Eye (tissue), 1 donor: Measurements from ENCODE around the gene PSAP.
"Not testable (repeated sequence)": the region's sequence is repeated elsewhere in the genome, so short reads cannot be mapped to it uniquely, and the experiment has no call there.

Experiments used
- DNase-seq: peaks from one replicate; pipeline ENCODE4 v3.0.0-alpha.2; 2015

The PSAP gene

DNA sequence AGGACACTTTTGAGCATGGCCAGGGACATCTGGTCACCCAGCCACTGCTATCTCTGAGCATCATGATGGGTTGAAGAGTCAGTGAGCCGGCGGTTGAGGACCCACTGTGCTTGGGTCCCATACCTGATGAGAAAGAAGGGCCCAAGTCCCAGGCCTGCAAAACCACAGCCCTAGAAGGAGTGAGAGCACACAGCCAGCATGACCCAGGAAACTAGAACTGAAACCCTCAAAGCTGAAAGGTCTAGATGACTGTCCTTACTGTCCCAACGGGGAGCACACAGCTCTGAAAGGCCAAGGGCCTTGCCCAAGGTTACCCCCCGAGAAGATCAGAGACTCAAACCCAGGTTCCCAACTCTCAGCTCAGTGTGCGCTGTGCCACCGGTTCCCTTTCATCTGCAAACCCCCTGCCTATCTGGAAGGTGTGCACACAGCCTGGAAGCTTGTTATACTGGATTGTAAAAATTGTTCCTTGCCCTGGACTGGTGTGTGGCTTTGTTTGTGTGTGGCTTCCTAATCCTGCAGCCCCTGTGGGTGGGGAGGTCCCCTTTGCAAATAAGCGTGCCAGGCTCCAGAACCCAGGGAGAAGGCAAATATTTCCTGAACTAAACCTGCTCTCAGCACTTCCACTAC, 22.6 kb upstream of the PSAP start:
- DNase-seq, result no peak

DNA sequence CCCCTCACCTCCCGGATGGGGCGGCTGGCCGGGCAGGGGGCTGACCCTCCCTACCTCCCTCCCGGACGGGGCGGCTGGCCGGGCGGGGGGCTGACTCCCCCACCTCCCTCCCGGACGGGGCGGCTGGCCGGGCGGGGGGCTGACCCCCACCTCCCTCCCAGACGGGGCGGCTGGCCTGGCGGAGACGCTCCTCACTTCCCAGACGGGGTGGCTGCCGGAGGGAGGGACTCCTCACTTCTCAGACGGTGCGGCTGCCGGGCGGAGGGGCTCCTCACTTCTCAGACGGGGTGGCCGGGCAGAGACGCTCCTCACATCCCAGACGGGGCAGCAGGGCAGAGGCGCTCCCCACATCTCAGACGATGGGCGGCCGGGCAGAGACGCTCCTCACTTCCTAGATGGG, 18.6 kb upstream of the PSAP start:
- DNase-seq, result not testable (repeated sequence)

DNA sequence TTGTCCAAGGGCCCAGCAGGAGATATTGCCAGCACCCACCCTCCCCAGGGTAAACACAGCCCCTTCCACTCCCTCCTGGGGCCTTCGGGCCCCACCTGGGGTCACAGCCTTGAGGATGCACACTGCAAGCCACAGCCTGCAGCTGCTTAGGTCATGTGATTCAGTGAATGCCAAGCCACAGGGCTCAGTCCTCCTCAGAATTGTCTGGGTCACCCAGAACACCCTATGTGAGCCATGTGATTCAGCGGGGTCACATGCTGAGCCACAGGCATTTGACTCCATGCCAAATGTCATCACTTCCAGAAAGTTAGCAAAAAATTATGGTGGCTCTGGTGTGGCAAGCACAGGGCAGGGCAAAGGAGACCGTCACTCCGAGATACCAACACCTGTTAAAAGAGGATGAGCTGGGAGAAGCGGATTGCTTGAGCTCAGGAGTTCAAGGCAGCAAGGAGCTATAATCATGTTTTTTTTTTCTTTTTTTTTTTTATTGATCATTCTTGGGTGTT, 17.2 kb upstream of the PSAP start:
- DNase-seq, result no peak

DNA sequence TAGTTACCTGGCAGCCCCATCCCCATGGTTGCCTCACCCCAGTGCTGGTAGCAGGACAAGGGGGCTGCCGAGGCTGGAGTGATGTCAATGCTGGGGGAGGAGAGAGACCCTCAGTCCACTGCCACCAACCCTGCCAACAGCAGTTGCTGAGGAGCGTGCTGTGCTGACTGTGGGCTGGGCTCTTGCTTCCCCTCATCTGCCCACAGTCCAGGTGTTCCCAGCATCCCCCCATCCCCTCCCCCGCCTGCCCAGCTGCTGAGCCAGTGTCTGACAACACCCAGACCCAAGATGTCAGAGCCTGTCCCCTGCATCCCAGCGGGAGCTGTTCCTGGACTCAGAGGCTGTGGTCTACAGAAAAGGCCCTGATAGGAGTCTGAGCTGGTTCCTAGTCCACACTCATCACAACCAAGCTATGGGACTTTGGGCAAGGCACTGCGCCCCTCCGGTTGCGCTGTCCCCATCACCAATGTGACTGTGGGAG, 14.6 kb upstream of the PSAP start:
- DNase-seq, result no peak

DNA sequence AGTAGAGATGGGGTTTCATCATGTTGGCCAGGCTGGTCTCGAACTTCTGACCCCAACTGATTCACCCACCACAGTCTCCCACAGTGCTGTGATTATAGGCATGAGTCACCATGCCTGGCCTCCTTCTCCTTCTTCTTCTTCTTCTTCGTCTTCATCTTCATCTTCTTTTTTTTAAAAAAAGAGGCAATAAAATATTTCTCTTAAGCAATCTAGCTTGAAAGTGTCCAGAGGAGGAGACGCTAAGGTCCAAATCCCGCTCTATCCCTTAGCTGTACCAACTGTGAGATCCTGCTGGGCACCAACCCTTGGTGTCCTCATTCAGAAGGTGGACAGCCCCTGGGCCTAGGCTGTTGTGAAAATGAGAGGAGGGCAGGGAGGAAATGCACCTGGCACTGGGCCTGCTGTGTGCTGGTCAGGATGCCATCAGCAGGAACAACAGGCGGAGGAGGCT, 13.9 kb upstream of the PSAP start:
- DNase-seq, result no peak

DNA sequence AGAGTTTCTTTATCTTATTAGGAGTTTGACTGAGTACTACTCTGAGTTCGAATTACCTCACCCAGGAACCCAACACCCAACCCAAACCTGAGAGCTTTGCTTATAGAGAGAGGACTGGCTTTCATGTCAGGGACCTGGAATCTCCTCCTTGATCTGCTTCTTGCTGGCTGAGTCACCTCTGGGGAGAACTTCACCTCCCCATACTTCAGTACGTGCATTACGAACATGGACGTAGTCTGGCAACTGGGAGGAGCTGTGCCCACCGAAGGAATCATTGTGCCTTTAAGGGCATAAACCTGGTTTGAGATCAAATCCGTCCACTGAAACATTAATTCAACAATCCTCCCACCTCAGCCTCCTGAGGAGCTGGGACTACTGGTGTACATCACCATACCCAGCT, 12.2 kb upstream of the PSAP start:
- DNase-seq, result no peak

DNA sequence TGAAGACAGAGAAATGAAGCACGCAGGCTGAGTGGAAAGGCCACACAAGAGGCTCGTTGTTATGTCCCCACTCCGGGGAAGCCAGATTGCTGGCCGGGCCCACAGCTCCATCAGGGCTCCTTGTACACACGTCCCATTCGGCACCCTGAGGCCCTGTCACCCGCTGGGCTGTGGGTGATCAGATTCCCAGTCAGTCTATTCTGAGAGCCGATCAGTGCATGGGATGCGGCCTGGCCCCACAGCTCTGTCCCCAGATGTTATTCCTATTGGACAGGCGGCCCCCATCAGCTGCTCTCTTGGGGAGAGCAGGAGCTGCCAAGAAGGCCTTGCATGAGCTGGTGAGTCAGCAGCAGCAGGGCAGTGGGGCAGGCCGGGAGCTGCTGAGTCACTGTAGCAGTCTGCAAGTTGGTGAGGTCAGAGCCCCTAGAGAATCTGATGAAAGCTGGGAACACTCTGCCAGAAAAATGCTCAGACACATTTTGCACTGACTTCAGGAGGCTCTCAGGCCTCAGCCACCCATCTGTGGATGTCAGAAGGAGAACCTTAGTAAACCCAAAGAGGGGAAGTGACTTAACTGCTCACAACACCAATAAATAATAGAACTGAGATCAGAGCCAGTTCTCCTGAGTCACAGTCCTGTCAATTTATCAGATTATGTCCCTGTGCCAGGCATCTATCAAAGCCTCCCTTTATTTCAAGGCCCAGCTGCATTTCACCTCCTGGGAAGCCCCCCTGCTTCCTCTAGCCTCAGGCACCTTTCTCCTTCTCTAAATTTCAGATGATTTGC, 9.4 kb upstream of the PSAP start:
- DNase-seq, result peak; percentile 90

DNA sequence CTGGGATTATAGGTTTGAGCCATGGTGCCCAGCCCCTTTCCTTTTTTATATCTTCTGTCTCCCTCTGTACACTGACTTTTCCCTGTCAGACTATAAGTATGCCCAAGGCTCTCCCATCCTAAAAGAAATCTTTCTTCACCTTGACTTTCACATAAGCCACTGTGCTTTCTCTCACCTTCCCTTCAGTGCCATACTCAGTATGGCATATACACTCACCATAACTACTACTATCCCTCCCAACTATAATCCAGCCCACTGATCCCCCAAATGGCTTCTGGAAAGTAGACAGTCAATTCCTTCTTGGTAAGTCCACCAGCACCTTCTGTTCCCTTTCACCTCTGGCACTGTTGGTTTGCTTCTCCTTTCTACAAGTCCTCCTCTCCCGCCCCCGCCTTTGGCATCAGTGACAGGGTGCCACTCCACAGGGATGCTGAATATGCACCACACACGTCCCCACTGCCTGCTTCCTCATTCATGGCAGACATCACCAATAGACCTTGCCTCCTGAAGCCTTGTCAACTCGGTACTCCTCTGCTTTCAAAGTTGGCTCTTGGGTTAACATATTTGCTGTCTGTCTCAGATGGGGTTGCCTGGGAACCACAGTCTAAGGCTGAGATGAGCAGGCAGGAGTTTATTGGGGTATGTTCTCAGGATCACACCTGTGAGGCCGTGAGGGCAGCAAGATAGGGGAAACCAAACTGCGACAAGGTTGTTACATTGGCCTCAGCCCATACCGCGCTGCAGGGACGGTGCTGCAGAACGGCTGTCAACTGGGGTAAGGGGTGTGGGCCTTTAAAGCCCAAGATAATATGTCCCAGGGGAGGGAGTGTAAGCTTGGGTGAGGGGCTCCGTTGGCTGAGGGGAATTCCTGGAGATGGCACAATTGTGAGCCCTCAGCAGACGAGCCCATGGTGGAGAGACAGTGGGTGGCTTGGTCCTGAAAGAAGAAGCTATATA, 7.2 kb upstream of the PSAP start:
- no peak for DNase-seq

DNA sequence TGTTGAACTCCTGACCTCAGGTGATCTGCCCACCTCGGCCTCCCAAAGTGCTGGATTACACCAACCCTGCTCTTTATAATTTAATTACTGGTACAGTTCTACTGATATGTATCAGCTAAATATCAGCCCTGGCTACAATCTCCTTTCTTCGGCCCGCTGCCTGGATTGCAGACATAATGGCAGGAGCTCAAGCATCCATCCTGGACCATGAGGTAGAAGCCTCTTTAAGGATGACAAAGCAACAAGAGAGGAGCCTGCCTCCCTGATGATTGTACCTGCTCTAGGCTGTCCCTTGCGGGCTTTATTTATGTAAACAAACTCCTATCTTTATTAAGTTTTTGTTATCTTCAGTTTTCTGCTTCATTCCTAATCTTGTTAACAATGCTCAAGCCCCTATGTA, 5.6 kb upstream of the PSAP start:
- no peak for DNase-seq

DNA sequence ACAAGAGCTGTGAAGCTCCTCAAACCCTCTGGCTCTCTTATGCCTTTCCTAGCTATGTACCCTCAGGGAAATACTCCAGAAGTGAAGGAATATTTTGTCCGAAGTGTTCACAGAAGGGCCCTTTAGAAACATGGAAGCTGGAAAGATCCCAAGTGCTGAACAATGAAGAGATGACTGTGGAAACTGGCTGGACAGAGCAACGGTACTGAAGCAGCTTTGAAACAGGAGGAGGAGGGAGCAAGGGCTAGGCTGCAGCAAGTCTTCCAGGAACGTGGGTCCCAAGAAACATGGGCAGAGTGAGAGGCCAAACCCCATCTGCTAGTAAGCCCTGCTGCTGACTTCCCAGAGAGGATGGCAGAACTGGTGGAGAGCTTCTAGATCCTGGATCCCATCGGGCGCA, 3.0 kb upstream of the PSAP start:
- no peak for DNase-seq

DNA sequence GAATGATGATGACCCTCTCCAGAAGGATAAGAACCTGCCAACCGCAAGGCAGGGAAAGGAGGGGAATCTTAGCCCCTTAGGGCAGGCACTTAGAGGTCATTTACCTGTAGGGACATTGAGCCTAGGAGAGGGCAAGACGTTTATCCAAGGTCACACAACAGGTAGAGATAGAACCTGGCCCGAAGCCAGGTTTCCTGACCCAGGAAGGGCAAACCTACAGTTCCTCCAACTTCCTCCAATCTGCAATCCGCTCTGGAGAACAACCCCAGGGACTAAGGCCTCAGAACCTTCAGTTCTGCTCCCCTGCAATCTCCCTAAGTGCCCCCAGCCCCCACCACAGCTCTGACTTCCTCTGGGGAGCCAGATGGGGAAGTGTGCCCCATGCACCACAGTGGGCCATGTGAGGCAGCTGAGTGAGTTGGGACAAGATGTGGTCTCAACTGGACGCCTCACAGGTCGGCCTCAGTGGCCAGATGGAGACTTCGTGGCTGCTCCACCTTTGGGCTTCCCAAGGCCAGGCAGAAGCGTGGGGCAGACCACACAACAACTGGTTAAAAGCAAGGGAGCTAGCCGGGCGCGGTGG, 1.4 kb upstream of the PSAP start:
- DNase-seq, result no peak

DNA sequence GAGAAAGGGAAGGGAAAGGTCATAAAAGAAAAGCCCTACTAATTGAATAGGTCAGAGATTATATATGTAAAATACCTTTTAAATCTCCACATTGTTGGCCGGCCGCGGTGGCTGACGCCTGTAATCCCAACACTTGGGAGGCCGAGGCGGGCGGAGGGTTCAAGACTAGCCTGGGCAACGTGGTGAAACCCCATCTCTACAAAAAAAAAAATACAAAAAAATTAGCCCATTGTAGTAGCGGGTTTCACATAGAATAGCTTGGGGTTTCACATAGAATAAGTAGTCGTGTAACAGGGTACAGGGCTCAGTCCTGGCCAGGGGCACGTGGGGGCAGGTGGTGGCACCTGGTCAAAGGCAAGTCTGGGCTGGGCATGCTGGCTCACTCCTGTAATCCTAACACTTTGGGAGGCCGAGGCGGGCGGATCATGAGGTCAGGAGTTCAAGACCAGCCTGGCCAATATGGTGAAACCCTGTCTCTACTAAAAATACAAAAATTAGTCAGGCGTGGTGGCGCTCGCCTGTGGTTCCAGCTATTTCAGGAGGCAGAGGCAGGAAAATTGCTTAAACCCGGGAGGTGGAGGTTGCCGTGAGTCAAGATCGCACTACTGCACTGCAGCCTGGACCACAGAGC, 529 bp upstream of the PSAP start:
- DNase-seq, result not testable (repeated sequence)

DNA sequence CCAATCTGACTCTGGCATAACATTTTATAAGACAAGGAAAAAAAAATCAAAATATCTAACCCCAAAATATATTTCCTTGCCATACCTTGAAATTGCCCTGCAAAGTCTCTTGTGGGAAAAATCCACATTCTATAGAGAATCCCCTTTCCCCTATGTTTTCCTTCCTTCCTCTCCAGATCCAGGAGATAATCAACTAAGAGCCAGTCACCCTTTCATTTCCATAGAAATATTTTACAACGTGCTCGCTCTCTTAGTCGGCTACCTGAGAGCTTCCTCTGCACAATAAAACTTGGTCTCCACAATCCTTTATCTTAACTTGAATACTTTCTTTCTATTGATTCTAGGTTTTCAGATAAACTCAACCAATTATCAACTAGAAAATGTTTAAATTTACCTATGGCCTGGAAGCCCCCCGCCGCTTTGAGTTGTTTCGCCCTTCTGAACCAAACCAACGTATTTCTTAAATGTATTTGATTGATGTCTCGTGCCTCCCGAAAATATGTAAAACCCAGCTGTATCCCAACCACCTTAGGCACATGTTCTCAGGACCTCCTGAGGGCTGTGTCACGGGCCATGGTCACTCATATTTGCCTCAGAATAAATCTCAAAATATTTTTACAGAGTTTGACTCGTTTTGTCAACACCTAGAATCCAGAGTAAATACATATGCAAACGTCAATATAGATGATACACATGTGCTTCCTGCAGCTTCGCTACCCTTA, 869 bp downstream of the PSAP start:
- no peak for DNase-seq

DNA sequence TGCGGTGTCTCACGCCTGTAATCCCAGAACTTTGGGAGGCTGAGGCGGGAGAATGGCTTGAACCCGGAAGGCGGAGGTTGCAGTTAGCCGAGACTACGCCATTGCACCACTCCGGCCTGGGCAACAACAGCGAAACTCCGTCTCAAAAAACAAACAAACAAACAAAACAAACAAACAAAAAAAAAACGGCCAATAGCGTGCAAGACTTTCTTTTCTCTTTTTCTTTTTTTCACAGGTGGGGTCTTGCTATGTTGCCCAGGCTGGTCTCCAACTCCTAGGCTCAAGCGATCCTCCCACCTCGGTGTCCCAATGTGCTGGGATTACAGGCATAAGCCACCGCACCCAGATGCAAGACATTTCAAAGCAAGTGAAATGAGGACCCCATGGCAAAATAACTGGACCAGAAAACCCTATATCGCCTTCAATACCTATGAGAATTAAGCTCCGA, 1.6 kb downstream of the PSAP start:
- DNase-seq, result no peak

DNA sequence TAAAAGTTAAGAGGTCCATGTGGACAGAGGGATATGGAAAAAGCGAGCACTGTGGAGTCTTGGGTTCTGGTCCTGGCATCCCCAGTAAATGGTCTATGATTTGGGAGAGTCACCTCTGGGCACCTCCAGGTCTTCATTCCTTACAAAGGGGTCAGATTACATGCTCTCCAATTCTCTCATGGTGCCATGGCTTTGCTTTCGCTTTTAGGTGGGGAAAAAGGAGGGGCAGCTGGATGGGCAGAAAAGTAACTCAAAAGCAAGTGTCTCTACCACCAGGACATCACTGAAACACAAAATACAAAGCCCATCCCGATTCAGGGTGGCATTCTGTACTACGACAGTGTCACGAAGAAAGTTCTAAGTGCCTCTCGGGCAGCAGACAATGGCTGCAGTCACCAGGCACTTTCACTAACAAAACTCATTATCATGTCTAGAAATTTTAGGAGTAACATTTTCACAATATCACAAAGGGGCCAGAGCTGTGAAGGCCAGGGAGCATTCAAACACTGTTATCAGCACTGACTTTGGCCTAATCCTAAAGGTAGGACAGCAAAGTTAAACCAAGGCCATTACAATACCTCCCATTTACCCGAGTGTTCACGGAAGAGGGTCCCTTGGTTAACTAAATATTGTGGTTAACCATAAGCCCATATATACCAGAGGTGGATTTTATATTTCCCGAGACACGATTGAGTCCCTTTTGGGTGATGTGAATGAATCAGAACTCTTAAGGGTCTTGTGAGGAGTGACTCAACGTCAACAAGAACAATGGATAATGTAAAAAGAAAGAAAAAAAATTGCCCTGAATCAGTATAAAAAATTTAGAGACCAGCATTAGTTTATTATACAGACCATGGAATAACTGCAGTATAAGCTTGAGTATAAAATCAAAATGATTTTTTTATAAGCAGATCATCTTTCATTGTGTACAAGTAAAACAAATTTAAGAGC, 2.5 kb downstream of the PSAP start:
- DNase-seq, result no peak

DNA sequence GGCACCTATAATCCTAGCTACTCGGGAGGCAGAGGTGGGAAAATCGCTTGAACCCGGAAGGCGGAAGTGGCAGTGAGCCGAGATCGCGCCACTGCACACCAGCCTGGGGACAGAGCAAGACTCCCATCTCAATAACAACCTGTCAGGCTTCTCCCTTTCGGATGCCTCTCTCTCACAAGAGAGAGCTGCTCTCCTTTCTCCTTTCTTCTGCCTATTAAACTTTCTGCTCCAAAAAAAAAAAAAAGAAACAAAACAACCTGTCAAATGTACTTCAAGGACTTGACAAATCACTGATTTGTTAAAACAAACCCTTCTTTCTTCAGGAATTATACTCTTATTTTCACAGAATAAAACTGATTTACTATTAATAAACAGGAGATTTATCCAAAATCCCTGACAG, 3.6 kb downstream of the PSAP start:
- no peak for DNase-seq

DNA sequence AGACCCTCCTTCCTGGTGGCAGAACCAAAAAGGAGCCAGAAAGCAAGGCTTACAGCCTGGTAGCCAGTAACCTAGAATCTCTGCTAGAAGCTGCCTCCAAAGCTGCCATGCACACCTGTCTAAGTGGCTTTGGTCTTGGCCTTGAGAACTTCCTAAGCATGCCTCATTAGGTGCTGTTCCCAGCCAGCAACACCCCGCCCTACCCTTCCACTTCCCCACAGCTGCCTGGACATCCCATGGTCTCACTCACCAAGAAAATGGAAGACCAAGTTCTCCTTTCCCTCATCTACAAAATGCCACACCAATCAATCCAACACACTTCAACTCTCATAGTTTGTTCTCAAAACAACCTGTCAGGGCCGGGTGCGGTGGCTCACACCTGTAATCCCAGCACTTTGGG, 4.2 kb downstream of the PSAP start:
- DNase-seq, result no peak

DNA sequence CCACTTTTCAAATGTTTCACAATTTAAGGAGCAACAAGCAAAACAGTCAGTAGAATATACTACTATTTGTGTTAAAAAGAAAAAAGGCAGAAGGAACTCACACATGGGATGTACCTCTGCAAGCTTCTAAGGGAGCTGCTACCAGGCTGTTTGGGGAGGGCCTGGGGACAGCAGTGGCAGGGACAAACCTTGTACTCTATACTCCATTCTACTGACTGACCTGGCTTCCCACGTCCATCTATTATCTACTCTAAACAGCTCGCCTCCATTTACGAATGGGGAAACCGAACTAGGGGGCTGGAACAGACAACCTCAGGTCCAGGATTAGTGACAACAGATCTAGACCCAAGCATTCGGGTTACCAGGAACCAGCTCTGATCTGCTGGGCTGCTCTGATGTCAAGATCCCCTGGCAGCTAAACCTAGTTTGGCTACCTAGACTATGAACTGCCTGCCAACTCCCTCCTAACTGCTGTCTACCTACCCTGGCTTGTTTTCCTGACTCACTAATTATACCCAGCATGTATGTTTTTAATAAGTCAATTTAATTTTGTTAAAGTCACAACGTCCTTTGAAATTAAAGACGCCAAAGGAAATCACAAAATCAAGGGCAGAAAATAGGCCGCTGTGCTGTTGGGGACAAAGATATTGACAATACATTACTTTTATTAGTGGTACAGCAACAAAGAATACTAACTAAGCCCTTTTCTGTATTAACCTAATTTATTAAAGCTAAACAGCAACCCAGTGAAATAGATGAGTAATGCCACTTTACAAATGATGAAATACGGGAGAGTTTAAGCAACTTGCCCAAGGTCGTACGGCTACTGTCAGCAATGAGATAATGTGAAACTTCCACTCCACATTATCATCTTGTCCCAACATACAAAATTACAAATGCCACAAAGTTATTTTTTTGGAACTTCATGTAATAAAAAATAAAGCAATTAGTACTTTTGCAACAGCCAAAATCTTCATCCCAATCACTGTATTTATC, 5.3 kb downstream of the PSAP start:
- DNase-seq, result no peak

DNA sequence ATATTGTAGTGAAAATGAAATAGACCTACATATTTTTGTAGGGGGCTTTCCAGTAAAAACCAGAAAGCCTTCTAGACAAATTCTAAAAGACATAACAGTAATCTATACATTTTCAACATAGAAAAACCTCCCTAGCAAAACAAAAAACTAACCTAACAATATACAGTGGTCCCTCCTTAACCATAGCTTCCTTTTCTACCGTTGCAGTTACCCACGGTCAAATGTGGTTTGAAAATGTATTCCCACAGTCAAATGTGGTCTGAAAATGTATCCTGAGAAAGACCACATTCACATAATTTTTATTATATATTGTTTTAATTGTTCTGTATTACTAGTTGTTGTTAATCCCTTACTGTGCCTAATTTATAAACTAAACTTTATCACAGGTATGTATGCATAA, 6.4 kb downstream of the PSAP start:
- no peak for DNase-seq
